Right cardiac atrium (tissue), 5 donors: ENCODE data around the gene GGA1. TPM values are rescaled to one million over a fixed set of nuclear protein-coding genes. Genes with fewer than 3 reads are reported as not detected.

Source experiments
- ATAC-seq, 2 donors: fragments of 200-7000 bp; cut with Tn5 transposase; one replicate each; pipeline versions ENCODE4 v1.8.0 to v1.9.1; 2020; ENCODE audit warnings: moderate library complexity in 2 of 2, mild to moderate bottlenecking in 1 of 2
- DNase-seq, 3 donors: peaks; one replicate each; pipeline ENCODE4 v3.0.0-alpha.2; 2020
- H3K27ac ChIP-seq: one replicate; pipeline ENCODE4 v1.5.1; 2013; ENCODE audit warnings: mild to moderate bottlenecking, low read length, control low read depth, moderate library complexity
- H3K27me3 ChIP-seq: one replicate; pipeline ENCODE4 v1.6.1; 2013; ENCODE audit not compliant: control insufficient read depth, insufficient read depth
- H3K4me1 ChIP-seq: one replicate; pipeline ENCODE4 v1.6.1; 2013; ENCODE audit warnings: low read length; ENCODE audit not compliant: control insufficient read depth, insufficient read depth
- H3K4me3 ChIP-seq: one replicate; pipeline ENCODE4 v1.5.1; 2013; ENCODE audit warnings: low read length, control low read depth
- H3K9me3 ChIP-seq: one replicate; pipeline ENCODE4 v1.6.1; 2013; ENCODE audit warnings: low read length; ENCODE audit not compliant: control insufficient read depth
- WGBS: extraction: QIAGEN DNeasy Blood & Tissue Kit; methylation state at CpG from one replicate; pipeline ENCODE4 v1.1.7; 2013; 5-methylcytosine and 5-hydroxymethylcytosine counted together
- intact Hi-C, 4 donors: fragments of 100-400 bp; cut with DNase I; formaldehyde crosslinking; loops; one replicate each; pipeline versions ENCODE4 v1.11.0 to v1.14.0; 2022 to 2023
- polyA plus RNA-seq: library from polyadenylated mRNA; stranded (reverse); fragments of 200-250 nt; gene quantifications from one replicate; pipeline ENCODE4 v1.2.3, GENCODE V29; 2013
- total RNA-seq, 4 donors: library from RNA; stranded (reverse); fragmentation: NEBNext Ultra II Directional; extraction: Animal tissue kit (Norgen Biotek cat#: 25700); gene quantifications; one replicate each; pipeline ENCODE4 v1.2.1, GENCODE V29; 2021
- donor health status: healthy with polysubstance abuse.
- donor health status: DM: no; HTN: yes; CAD: no.
- donor health status: DM: no; HTN: no; CAD: no.
- donor health status: DM: no; HTN: yes; CAD: no; lungs with severe emphysema.
- donor health status: DM: yes; HTN: yes; CAD: no.

The GGA1 gene
- total and polyA plus RNA-seq, 5 donors = 23.3 to 29.0 (median 26.3) TPM

DNA sequence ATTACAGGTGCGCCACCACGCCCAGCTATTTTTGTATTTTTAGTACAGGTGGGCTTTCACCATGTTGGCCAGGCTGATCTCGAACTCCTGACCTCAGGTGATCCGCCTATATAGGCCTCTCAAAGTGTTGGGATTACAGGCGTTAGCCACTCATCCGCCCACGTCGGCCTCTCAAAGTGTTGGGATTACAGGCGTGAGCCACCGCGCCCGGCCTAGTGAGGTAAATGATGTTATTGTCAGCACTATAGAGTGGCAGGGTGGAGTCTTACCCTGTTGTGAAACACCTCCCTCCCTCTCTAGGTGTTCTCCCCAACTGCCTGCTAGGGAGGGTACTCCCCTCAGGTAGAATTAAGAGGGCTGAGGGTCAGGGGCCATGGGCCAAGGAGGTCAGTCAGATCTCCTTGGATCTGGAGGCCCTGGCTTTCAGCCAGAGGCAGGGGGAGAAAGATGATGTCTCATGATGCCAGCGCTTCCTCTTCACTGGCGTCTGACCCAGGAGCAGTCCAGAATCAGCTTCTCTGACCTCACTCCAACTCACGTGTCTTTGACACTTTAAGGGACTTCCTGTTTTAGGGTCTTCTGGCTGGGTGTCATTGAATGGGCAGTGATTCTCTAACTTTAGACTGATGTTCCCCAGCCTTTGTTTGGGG lies 2.0 kb downstream of the GGA1 start:
- intact Hi-C loops = no loop called here
- Histone ChIP-seq H3K4me1 (peaks cover 4% of the 10 kb centered on the region), H3K27ac (no peak overlapping the region), H3K9me3 (no peaks in the 10 kb centered on the region), H3K27me3 (no peaks in the 10 kb centered on the region), H3K4me3 (no peak overlapping the region)
- DNase-seq (peak in 1 of 3 donors; percentile 61), ATAC-seq (no peak)
- 77% methylated on average over 15 of the region's 15 CpGs for WGBS

DNA sequence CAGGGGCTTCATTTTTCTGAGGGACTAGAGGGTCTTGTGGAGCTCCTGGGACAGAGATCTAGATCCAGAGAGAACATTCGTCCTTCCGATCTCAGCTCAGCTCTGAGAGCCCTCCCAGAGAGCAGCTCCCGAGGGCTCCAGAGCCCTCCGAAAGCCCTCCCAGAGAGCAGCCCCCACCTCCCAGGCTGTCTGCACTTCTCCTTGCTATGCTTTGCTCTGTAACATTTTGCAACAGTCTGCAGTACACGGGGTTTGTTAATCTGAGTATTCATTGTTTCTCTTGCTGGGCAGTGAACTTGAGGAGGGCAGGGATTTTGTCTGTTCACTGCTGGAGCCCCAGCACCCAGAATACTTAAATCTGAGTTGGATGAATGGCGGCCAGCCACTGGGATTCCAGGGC lies 2.6 kb downstream of the GGA1 start:
- Histone ChIP-seq H3K9me3 (no peaks in the 10 kb centered on the region), H3K27me3 (no peaks in the 10 kb centered on the region), H3K4me1 (peaks cover 4% of the 10 kb centered on the region), H3K27ac (no peak overlapping the region), H3K4me3 (no peak overlapping the region)
- DNase-seq (no peak), ATAC-seq (no peak)
- 59% methylated on average over 6 of the region's 6 CpGs for WGBS
- intact Hi-C loops = no loop called here

DNA sequence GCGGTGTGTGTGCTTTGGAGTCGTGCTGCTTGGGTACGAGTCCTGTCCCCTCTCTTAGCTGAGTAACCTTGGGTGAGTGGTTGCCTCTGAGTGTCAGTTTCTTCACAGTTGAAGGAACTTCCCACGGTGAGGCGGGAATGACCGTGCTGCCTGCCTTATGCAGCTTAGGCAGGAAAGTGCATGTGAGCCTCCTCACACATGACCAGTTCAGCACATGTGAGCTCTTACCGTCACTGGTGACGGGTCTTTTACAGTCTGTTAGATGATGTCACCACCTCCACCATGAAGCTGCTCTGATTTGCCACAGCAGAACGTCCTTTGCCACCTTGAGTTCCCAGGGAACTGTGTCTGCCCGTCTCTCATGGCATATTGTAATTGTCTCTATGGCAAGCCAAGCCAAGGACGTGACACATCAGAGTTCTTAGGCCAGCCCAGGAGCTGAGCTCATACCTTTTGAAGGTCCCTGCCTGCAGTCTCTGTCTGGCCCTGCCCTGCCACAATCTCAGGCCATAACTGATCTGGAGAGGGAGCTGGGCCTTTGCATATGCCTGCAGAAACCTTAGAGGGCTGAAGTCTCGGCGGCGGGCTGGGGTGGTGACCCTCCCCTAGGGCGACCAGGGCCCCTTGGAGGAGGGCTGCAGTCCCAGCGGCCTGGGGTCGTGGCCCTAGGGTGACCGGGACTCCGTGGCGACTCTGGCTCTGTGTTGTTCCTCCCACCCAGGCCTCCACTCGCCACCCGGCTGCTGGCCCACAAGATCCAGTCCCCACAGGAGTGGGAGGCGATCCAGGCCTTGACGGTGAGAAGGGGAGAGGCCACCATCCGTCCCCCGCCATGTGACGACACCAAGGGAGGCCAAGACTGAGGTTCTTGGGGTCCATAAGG lies 7.8 kb downstream of the GGA1 start:
- Histone ChIP-seq H3K27me3 (no peaks in the 10 kb centered on the region), H3K27ac (no peak overlapping the region), H3K4me1 (no peaks in the 10 kb centered on the region), H3K4me3 (no peak overlapping the region), H3K9me3 (no peaks in the 10 kb centered on the region)
- peak in 1 of 2 donors; percentile 2 for ATAC-seq
- intact Hi-C loops = no loop called here
- 91% methylated on average over 27 of the region's 27 CpGs for WGBS
- no peak for DNase-seq

DNA sequence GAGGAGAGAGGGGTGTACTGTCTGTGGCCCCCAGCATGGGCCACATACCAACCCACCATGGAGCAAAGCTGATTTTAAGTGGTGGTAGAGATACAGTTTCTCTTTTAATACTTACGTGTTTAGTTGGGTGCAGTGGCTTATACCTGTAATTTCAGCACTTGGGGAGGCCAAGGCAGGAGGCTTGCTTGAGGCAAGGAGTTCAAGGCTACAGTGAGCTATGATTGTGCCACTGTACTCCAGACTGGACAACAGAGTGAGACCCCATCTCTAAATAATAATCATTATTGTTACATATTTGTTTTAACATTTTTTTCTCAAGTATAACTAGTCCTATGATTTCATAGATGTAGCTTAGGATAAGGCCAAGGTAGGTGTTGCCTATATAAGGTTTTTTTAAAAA lies 8.8 kb downstream of the GGA1 start:
- Histone ChIP-seq H3K4me1 (no peaks in the 10 kb centered on the region), H3K4me3 (no peak overlapping the region), H3K27me3 (no peaks in the 10 kb centered on the region), H3K27ac (no peak overlapping the region), H3K9me3 (no peaks in the 10 kb centered on the region)
- 86% methylated on average over 1 of the region's 1 CpG for WGBS
- intact Hi-C loops = no loop called here
- no peak for DNase-seq
- ATAC-seq = no peak

DNA sequence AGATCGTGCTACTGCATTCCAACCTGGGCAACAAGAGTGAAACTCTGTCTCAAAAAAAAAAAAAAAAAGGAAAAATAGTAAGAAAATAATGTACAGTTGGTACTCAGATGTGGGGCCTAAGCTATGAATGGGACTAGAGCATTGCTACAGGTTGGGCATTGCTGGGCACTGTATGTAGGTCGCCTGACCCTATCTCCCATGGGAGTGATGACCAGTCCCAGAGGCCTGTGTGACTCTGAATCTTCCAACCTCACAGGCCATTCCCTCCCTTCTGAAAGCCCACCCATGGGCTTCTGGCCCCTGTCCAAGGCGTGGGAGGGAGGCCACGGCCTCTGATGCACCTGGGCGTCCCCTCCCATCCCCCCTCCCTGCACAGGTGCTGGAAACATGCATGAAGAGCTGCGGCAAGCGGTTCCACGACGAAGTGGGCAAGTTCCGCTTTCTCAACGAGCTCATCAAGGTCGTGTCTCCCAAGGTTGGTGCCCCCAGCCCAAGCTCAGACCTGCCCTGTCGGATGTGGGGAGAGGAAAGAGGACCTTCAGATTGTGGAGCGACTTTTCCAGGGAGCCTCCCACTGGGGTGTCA lies 9.5 kb downstream of the GGA1 start:
- H3K27ac ChIP-seq = no peak overlapping the region
- intact Hi-C loops = no loop called here
- WGBS = 91% methylated on average over 14 of the region's 14 CpGs
- no peaks in the 10 kb centered on the region for H3K9me3 ChIP-seq
- no peaks in the 10 kb centered on the region for H3K27me3 ChIP-seq
- DNase-seq (peak in 1 of 3 donors; percentile 59), ATAC-seq (no peak)
- no peak overlapping the region for H3K4me3 ChIP-seq
- H3K4me1 ChIP-seq = no peaks in the 10 kb centered on the region

DNA sequence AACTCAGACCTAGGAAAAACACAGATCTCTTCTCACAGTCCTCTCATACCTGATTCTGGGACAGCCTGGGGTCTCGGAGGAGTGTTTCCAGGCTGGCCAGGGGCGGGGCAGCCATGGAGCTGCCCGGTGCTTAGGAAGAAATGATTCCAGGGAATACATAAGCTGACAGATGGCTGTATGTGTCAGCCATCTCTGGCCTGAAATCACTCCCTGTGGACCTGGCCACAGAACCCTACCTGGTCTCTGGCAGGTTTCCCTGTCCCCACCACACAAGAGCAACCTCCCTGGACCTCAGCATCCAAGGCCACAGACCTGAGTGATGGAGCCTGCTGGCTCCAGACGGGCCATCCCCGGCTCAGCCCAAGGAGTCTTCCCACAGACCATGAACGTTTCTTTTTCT lies 10.0 kb downstream of the GGA1 start:
- Histone ChIP-seq H3K27ac (no peak overlapping the region), H3K9me3 (no peaks in the 10 kb centered on the region), H3K27me3 (no peaks in the 10 kb centered on the region), H3K4me1 (no peaks in the 10 kb centered on the region), H3K4me3 (no peak overlapping the region)
- DNase-seq (no peak), ATAC-seq (no peak)
- 91% methylated on average over 6 of the region's 6 CpGs for WGBS
- intact Hi-C loops = no loop called here

DNA sequence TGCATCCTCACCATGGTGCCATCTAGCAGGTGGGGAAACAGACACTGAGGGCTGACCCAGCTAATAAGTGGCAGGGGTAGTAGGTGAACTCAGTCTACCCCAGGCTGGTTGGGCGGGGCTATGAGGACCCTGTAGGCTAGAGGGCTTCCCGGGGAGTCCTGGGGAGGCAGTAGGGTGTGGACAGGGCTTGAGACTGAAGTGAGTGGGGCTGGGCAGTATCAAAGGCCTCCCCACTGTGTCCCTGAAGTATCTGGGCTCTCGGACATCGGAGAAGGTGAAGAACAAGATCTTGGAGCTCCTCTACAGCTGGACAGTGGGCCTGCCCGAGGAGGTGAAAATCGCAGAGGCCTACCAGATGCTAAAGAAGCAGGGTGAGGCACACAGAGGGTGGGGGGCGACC lies 11.4 kb downstream of the GGA1 start:
- ATAC-seq (no peak), DNase-seq (no peak)
- H3K9me3 ChIP-seq = no peaks in the 10 kb centered on the region
- no peaks in the 10 kb centered on the region for H3K4me1 ChIP-seq
- intact Hi-C loops = loop anchor here in 1 of 4 donors (10.0 kb wide), 1 partner anchor 65 kb away; the partner anchor contains the start of gene NOL12
- WGBS = 92% methylated on average over 7 of the region's 7 CpGs
- H3K27ac ChIP-seq = no peak overlapping the region
- H3K4me3 ChIP-seq = no peak overlapping the region
- H3K27me3 ChIP-seq = no peaks in the 10 kb centered on the region

DNA sequence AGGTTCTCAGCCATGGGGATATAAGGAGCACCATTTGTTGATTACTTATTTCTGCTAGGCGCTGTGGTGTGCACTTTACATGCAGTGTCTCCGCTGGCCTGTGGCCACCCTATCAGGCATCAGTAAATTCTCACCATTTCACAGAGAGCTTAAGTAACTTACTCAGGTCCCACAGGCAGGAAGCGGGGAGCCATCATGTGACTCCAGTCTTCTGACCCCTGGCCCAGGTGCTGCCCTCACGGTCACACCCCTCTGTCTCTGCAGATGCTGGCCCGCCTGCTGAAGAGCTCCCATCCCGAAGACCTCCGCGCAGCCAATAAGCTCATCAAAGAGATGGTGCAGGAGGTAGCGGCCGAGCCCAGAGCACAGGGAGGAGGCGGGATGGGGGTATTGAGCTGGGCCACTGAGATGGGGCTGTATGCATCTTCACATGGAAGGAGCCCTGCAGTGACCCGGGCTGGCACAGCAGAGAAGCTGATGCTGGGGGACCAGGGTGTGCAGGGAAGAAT lies 12.8 kb downstream of the GGA1 start:
- Histone ChIP-seq H3K27me3 (no peaks in the 10 kb centered on the region), H3K4me1 (no peaks in the 10 kb centered on the region), H3K27ac (no peak overlapping the region), H3K9me3 (no peaks in the 10 kb centered on the region), H3K4me3 (no peak overlapping the region)
- 91% methylated on average over 12 of the region's 12 CpGs for WGBS
- no peak for ATAC-seq
- DNase-seq = peak in 1 of 3 donors; percentile 22
- intact Hi-C loops = loop anchor here in 1 of 4 donors (10.0 kb wide), 1 partner anchor 63 kb away; the partner anchor contains the start of gene NOL12

DNA sequence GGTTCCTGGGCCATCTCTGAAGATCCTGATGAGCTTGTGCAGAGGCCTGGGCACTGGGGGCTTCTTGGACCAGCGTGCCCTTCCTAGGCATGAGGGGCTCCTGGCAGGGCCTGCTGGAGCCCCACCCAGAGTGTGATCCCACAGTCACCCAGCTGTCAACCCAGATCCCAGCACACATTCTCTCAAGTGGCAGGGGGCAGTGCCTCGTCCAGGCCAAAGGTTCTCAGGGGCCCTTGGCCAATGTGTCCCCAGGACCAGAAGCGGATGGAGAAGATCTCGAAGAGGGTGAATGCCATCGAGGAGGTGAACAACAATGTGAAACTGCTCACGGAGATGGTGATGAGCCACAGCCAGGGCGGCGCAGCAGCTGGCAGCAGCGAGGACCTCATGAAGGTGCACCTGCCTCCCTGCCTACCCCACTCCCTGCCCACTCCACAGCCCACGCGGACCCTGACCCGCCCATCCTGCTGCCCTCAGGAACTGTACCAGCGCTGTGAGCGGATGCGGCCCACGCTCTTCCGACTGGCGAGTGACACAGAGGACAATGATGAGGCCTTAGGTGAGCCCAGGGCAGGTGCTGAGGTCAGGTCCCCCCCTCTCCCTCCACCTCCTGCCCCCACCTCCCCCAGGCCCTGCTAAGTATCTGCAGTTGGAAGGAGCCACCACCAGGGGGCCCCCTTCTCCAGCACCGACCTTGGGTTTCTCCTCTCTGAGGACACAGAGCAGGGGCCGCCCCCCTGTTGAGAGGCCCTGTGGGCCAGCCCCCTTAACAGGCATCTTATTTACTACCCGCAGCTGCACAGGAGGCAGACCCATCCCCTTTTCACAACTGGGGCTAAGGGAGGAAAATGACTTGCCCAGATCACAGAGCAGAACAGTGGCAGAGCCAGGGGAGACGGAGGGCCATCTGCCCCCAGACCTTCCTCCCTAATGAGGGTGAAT lies 14.7 kb downstream of the GGA1 start:
- H3K27ac ChIP-seq = no peak overlapping the region
- no peak overlapping the region for H3K4me3 ChIP-seq
- peak; percentile 55 to 58 for ATAC-seq
- 59% methylated on average over 22 of the region's 22 CpGs for WGBS
- no peaks in the 10 kb centered on the region for H3K27me3 ChIP-seq
- intact Hi-C loops = loop anchor here in 1 of 4 donors (10.0 kb wide), 1 partner anchor 61 kb away; the partner anchor contains the start of gene NOL12
- DNase-seq = peak; percentile 62 to 88 (median 88)
- no peaks in the 10 kb centered on the region for H3K4me1 ChIP-seq
- no peaks in the 10 kb centered on the region for H3K9me3 ChIP-seq

DNA sequence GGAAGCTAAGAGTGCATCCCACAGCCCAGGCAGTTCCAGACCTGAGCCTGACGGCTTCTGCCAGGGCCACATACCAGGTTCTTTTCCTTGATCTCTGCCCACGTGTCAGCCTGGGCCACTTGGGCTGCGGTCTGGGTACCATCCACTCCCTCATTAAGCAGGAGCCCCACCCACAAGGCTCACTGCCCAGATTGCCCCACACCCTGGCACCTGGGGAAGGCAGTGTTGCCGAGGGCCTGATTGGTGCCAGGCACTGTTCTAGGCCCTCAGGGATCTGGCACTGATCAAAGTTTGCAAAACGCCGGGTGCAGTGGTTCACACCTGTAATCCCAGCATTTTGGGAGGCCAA lies 15.4 kb downstream of the GGA1 start:
- intact Hi-C loops = loop anchor here in 1 of 4 donors (10.0 kb wide), 1 partner anchor 61 kb away; the partner anchor contains the start of gene NOL12
- no peak for ATAC-seq
- WGBS = 79% methylated on average over 6 of the region's 6 CpGs
- peak in 2 of 3 donors; percentile 56 to 60 for DNase-seq
- H3K27me3 ChIP-seq = no peaks in the 10 kb centered on the region
- no peaks in the 10 kb centered on the region for H3K9me3 ChIP-seq
- no peak overlapping the region for H3K4me3 ChIP-seq
- no peak overlapping the region for H3K27ac ChIP-seq
- H3K4me1 ChIP-seq = no peaks in the 10 kb centered on the region
